ENCODE data around the gene ZNF385B. TPM values are rescaled to one million over a fixed set of nuclear protein-coding genes. Genes with fewer than 3 reads are reported as not detected.

The ZNF385B gene
- total and polyA plus RNA-seq, 9 of the 15 experiments (the other 6 are each of a cell fraction or from before 2014, with no cell fraction given), result 0.50 TPM; not detected in 8

- H3K27ac ChIP-seq (ENCODE audit: extremely low read depth, low read depth, low read length), result no peak overlapping the region
- intact Hi-C loops (cut with micrococcal nuclease), result no loop called here
- no peak for ATAC-seq
- no peak for FAIRE-seq
- no peaks in the 10 kb centered on the region for H3K27me3 ChIP-seq (ENCODE audit: control insufficient read depth in 2 of 2, insufficient read depth in 2 of 2, low read length in 2 of 2)
- H3K9me3 ChIP-seq (replicated peaks; ENCODE audit: control insufficient read depth, insufficient read depth, low read depth, low read length), result no peaks in the 10 kb centered on the region
- CTCF ChIA-PET (ENCODE audit: low intra/inter-chr PET ratio), result no interaction called here
- in situ Hi-C loops (cut with MboI), result no loop called here
- no peak for DNase-seq (ENCODE audit: extremely low read depth in 1 of 4, low spot score in 3 of 4)
- no peak overlapping the region for H3K4me3 ChIP-seq
- no peak overlapping the region for H3K9ac ChIP-seq (ENCODE audit: insufficient read depth in 1 of 2, low read depth in 2 of 2, low read length in 2 of 2)
- no TSS peak for BruUV-seq (replicated peaks)
- no peak overlapping the region for H2AFZ ChIP-seq (ENCODE audit: low read depth, low read length)
- POLR2A ChIA-PET, result no interaction called here
- no peaks in the 10 kb centered on the region for H3K79me2 ChIP-seq (ENCODE audit: control insufficient read depth, insufficient read depth, low read length)
- no peak overlapping the region for H3K4me2 ChIP-seq (ENCODE audit: insufficient read depth, low read length)
- H3K9me1 ChIP-seq (ENCODE audit: control insufficient read depth, insufficient read depth, low read length), result no peaks in the 10 kb centered on the region
- under 1% methylated on average over 4 of the region's 4 CpGs for WGBS (ENCODE audit: insufficient coverage, low coverage, missing lambda C conversion rate)
- H4K20me1 ChIP-seq (replicated peaks; ENCODE audit: control insufficient read depth, insufficient read depth, low read length), result no peaks in the 10 kb centered on the region
- H3K36me3 ChIP-seq (ENCODE audit: control insufficient read depth, insufficient read depth, low read length), result no peaks in the 10 kb centered on the region
- TF ChIP-seq FOXK2 (conservative IDR thresholded peaks at IDR 0.05 in 1 of 2, IDR thresholded peaks at IDR 0.05 in 1 of 2; ENCODE audit: low read depth in 2 of 2) (no peak), ZFX (CRISPR knock-in tag; IDR thresholded peaks at IDR 0.05) (0 out of 2 replicates have a peak, but pooled peaks have one; percentile 14), RBM14 (IDR thresholded peaks at IDR 0.05; ENCODE audit: borderline replicate concordance, insufficient read depth, low read depth, low read length) (no peak), MECOM (CRISPR knock-in tag; IDR thresholded peaks at IDR 0.05) (no peak)
- TF ChIP-seq, protein P1, sequence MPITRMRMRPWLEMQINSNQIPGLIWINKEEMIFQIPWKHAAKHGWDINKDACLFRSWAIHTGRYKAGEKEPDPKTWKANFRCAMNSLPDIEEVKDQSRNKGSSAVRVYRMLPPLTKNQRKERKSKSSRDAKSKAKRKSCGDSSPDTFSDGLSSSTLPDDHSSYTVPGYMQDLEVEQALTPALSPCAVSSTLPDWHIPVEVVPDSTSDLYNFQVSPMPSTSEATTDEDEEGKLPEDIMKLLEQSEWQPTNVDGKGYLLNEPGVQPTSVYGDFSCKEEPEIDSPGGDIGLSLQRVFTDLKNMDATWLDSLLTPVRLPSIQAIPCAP (CRISPR knock-in tag; IDR thresholded peaks at IDR 0.05; ENCODE audit: borderline replicate concordance), result no peak
- H3K4me1 ChIP-seq (replicated peaks in 1 of 2; ENCODE audit: control insufficient read depth in 2 of 2, insufficient read depth in 2 of 2, low read length in 2 of 2), result no peaks in the 10 kb centered on the region
Measured at GRCh38 chr2:179554639-179555386, 306.6 kb downstream of the ZNF385B start.
